ENCODE measurements around the gene BAIAP2. TPM values are rescaled to one million over a fixed set of nuclear protein-coding genes. Genes with fewer than 3 reads are reported as not detected.
A peak's percentile ranks its signal among the peaks of the same experiment; 100 is the strongest.

BAIAP2 gene
- total and polyA plus RNA-seq, 2 of the 13 experiments (the other 11 are each of a cell fraction or from before 2014, with no cell fraction given), result 22.5 to 24.0 TPM

DNA sequence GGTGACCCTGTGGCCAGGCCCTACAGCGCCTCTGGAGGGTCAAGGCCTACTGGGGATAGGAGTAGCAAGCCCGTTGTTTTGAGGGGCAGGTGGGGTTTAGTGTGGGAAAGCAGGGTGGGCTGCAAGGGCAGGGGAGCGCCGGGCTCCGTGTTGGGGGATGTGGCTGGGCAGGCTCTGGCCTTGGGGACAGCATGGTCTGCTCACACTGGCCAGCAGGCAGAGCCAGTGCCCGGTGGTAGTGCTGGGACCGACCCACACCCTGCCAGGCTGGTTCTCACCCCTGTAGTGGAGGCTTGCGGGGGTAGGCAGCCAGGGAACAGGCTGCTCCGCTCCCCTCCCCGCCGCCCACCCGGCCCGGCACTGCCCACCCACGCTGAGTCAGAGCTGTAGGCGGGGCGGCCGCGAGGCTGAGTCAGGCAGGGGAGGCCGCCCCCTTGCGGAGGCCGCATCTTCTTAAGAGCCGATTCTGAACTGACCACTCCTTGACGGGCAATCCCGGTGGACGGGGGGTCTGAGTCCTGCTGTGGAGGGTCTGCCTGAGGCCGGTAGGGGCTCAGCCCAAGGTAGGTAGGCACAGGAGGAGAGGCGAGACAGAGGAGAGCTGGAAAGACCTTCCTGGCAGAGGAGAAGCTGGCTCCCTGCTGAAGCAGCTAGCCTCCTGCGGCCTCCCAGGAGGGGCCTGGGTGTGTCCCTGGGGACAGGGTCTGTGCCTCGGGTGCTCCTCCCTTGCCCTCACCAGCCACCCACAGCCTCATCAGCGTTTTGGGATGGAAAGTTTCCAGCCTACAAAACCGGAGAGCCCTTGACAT lies 62.4 kb downstream of the BAIAP2 start:
- no peak for FAIRE-seq
- H3K27ac ChIP-seq (ENCODE audit: extremely low read length, insufficient read depth, low read length), result peak overlapping the region; percentile 0
- H2AFZ ChIP-seq (ENCODE audit: low read length), result no peak overlapping the region
- ChIA-PET POLR2A (interaction anchor here (0.6 to 2.3 kb wide), 6 partner anchors 14 to 538 kb away, joined by 3 to 20 read pairs (median 5); partner anchors contain the start of gene NDUFAF8), CTCF (ENCODE audit: low intra/inter-chr PET ratio, low total read pairs) (interaction anchor here (0.6 to 1.7 kb wide), 3 partner anchors 56 to 108 kb away, joined by 3 to 12 read pairs (median 3); no protein-coding TSS in a partner anchor)
- no peaks in the 10 kb centered on the region for H3K9me3 ChIP-seq (ENCODE audit: low read length)
- in situ Hi-C loops (cut with HindIII; ENCODE audit: extremely low pct_ligation_motif_present, low pct_unique_long_range_greater_than_20kb) (loop anchor here (5.0 kb wide), 1 partner anchor 110 kb away; no protein-coding TSS in a partner anchor), intact Hi-C loops (cut with micrococcal nuclease; ENCODE audit: unreplicated experiment) (loop anchor here (1.0 to 2.0 kb wide), 2 partner anchors 53 to 74 kb away; no protein-coding TSS in a partner anchor)
- peak; percentile 65 for DNase-seq (ENCODE audit: low spot score)
- peak overlapping the region; percentile 53 for H3K9ac ChIP-seq (ENCODE audit: insufficient read depth, low read depth, low read length)
- H3K36me3 ChIP-seq (replicated peaks in 1 of 2; ENCODE audit: control insufficient read depth in 1 of 2, insufficient read depth in 2 of 2, low read length in 2 of 2), result peaks cover 4 to 6% of the 10 kb centered on the region in 2 experiments; a peak in 1 of 5 replicates
- peak; percentile 53 for ATAC-seq
- no peaks in the 10 kb centered on the region for H3K27me3 ChIP-seq (ENCODE audit: control insufficient read depth in 1 of 2, insufficient read depth in 2 of 2, low read length in 2 of 2)
- peak overlapping the region; percentile 86 for H3K4me2 ChIP-seq (ENCODE audit: low read depth, low read length)
- 16% methylated on average over 12 of the region's 31 CpGs for WGBS (ENCODE audit: low lambda C conversion rate)
- peak overlapping the region; percentile 23 to 63 (median 49); a peak in 5 of 6 replicates for H3K4me3 ChIP-seq (replicated peaks in 1 of 3; ENCODE audit: insufficient read depth in 1 of 3, low read depth in 2 of 3, low read length in 3 of 3)
- peaks cover 52% of the 10 kb centered on the region for H3K4me1 ChIP-seq (ENCODE audit: insufficient read depth, low read length)
- no peaks in the 10 kb centered on the region for H3K79me2 ChIP-seq (ENCODE audit: insufficient read depth, low read length)
- H4K20me1 ChIP-seq (ENCODE audit: insufficient read depth, low read length), result no peaks in the 10 kb centered on the region
- no TSS peak for BruUV-seq (replicated peaks)
- TF ChIP-seq, protein P1, sequence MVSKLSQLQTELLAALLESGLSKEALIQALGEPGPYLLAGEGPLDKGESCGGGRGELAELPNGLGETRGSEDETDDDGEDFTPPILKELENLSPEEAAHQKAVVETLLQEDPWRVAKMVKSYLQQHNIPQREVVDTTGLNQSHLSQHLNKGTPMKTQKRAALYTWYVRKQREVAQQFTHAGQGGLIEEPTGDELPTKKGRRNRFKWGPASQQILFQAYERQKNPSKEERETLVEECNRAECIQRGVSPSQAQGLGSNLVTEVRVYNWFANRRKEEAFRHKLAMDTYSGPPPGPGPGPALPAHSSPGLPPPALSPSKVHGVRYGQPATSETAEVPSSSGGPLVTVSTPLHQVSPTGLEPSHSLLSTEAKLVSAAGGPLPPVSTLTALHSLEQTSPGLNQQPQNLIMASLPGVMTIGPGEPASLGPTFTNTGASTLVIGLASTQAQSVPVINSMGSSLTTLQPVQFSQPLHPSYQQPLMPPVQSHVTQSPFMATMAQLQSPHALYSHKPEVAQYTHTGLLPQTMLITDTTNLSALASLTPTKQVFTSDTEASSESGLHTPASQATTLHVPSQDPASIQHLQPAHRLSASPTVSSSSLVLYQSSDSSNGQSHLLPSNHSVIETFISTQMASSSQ (IDR thresholded peaks at IDR 0.05; ENCODE audit: low read depth), result no peak
- TF ChIP-seq, protein P1 (CRISPR knock-in tag; IDR thresholded peaks at IDR 0.05; ENCODE audit: borderline replicate concordance), result no peak
- TF ChIP-seq, protein P2, sequence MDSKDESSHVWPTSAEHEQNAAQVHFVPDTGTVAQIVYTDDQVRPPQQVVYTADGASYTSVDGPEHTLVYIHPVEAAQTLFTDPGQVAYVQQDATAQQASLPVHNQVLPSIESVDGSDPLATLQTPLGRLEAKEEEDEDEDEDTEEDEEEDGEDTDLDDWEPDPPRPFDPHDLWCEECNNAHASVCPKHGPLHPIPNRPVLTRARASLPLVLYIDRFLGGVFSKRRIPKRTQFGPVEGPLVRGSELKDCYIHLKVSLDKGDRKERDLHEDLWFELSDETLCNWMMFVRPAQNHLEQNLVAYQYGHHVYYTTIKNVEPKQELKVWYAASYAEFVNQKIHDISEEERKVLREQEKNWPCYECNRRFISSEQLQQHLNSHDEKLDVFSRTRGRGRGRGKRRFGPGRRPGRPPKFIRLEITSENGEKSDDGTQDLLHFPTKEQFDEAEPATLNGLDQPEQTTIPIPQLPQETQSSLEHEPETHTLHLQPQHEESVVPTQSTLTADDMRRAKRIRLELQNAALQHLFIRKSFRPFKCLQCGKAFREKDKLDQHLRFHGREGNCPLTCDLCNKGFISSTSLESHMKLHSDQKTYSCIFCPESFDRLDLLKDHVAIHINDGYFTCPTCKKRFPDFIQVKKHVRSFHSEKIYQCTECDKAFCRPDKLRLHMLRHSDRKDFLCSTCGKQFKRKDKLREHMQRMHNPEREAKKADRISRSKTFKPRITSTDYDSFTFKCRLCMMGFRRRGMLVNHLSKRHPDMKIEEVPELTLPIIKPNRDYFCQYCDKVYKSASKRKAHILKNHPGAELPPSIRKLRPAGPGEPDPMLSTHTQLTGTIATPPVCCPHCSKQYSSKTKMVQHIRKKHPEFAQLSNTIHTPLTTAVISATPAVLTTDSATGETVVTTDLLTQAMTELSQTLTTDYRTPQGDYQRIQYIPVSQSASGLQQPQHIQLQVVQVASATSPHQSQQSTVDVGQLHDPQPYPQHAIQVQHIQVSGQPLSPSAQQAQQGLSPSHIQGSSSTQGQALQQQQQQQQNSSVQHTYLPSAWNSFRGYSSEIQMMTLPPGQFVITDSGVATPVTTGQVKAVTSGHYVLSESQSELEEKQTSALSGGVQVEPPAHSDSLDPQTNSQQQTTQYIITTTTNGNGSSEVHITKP (CRISPR knock-in tag; IDR thresholded peaks at IDR 0.05; ENCODE audit: low read depth), result peak; percentile 45; the same call in 1 of the 2 replicates
- peak; percentile 38 for TF ChIP-seq AGO1 (IDR thresholded peaks at IDR 0.05; ENCODE audit: low read depth, low read length, poor library complexity, severe bottlenecking)
- no peak for TF ChIP-seq YY1 (IDR thresholded peaks at IDR 0.05; ENCODE audit: insufficient read depth, insufficient replicate concordance, low read depth, low read length)
- no peak for TF ChIP-seq HNF4G (IDR thresholded peaks at IDR 0.05; ENCODE audit: borderline replicate concordance, low read depth, low read length)
- TF ChIP-seq HNF4G (CRISPR knock-in tag; IDR thresholded peaks at IDR 0.05; ENCODE audit: borderline replicate concordance, low read depth), result no peak
- TF ChIP-seq ZNF557 (CRISPR knock-in tag; IDR thresholded peaks at IDR 0.05), result 0 out of 2 replicates have a peak, but pooled peaks have one; percentile 19
- TF ChIP-seq ZEB1 (IDR thresholded peaks at IDR 0.05; ENCODE audit: insufficient replicate concordance, low read depth), result no peak
- peak; percentile 69; the same call in 1 of the 2 replicates for TF ChIP-seq ZNF746 (CRISPR knock-in tag; IDR thresholded peaks at IDR 0.05)
- TF ChIP-seq IRX3 (CRISPR knock-in tag; IDR thresholded peaks at IDR 0.05; ENCODE audit: borderline replicate concordance, low read depth), result no peak
- TF ChIP-seq PITX1 (CRISPR knock-in tag; IDR thresholded peaks at IDR 0.05), result peak; percentile 42; the same call in 1 of the 2 replicates
- TF ChIP-seq GABPB1 (CRISPR knock-in tag; IDR thresholded peaks at IDR 0.05), result peak; percentile 65; the same call in 1 of the 2 replicates
- TF ChIP-seq ELF3 (CRISPR knock-in tag; IDR thresholded peaks at IDR 0.05), result 0 out of 2 replicates have a peak, but pooled peaks have one; percentile 26
- 0 out of 2 replicates have a peak, but pooled peaks have one; percentile 22 for TF ChIP-seq ZNF792 (CRISPR knock-in tag; IDR thresholded peaks at IDR 0.05)
